IMR-90 (cell line): ENCODE measurements around the gene MIEF1. TPM values are rescaled to one million over a fixed set of nuclear protein-coding genes. Genes with fewer than 3 reads are reported as not detected.

Experiments
- ATAC-seq: fragments of 200-7000 bp; cut with Tn5 transposase; 2 replicates; pipeline ENCODE4 v1.9.1; 2020; ENCODE audit warnings: low read depth, mild to moderate bottlenecking, moderate library complexity
- BruUV-seq: library from RNA; stranded (reverse); fragments of 400-500 nt; replicated peaks from 2 replicates; lab custom pipeline; 2021; lab: Mats Ljungman, UMichigan
- CTCF ChIA-PET: fragments of 300-600 bp; formaldehyde crosslinking; extraction: SDS; loops from one replicate; lab custom pipeline; 2021; ENCODE audit warnings: antibody characterized with exemption; lab: Yijun Ruan, JAX
- POLR2A ChIA-PET: fragments of 300-600 bp; sonication (Branson Sonifier 250); formaldehyde crosslinking; loops from one replicate; lab custom pipeline; 2022; ENCODE audit warnings: antibody characterized with exemption; ENCODE audit not compliant: unreplicated experiment; lab: Charles Lee
- DNase-seq: peaks from one replicate; pipeline ENCODE4 v3.0.0; 2013
- H2AFZ ChIP-seq: replicated peaks from 2 replicates; pipeline ENCODE3; 2013; ENCODE audit warnings: low read length, mild to moderate bottlenecking; ENCODE audit not compliant: poor library complexity
- H2AK5ac ChIP-seq: 2 replicates; pipeline ENCODE4 v1.6.1; 2013; ENCODE audit warnings: low read depth, low read length, inconsistent platforms
- H2AK9ac ChIP-seq: replicated peaks from 2 replicates; pipeline ENCODE3; 2013; ENCODE audit warnings: mild to moderate bottlenecking, low read depth, low read length, moderate library complexity; ENCODE audit not compliant: poor library complexity
- H2BK120ac ChIP-seq: 2 replicates; pipeline ENCODE4 v1.6.1; 2013; ENCODE audit warnings: low read depth, low read length, inconsistent platforms
- H2BK15ac ChIP-seq: 3 replicates; pipeline ENCODE4 v1.6.1; 2013; ENCODE audit warnings: low read depth, low read length, inconsistent platforms
- H2BK20ac ChIP-seq: 2 replicates; pipeline ENCODE4 v1.6.1; 2013; ENCODE audit warnings: low read depth, mild to moderate bottlenecking, inconsistent platforms, low read length, moderate library complexity
- H2BK5ac ChIP-seq: 2 replicates; pipeline ENCODE4 v1.6.1; 2013; ENCODE audit warnings: mild to moderate bottlenecking, low read depth, low read length, inconsistent platforms; ENCODE audit not compliant: poor library complexity, severe bottlenecking
- H3K14ac ChIP-seq: replicated peaks from 2 replicates; pipeline ENCODE4 v1.6.1; 2013; ENCODE audit warnings: low read depth, low read length, inconsistent platforms
- H3K18ac ChIP-seq: 2 replicates; pipeline ENCODE4 v1.6.1; 2013; ENCODE audit warnings: low read depth, low read length, control low read depth
- H3K23ac ChIP-seq: 2 replicates; pipeline ENCODE4 v1.6.1; 2013; ENCODE audit warnings: low read depth, low read length, inconsistent platforms
- H3K27ac ChIP-seq: 2 replicates; pipeline ENCODE4 v1.5.1; 2013; ENCODE audit warnings: mild to moderate bottlenecking, control low read depth, low read length; ENCODE audit not compliant: insufficient read depth
- H3K27me3 ChIP-seq: 2 replicates; pipeline ENCODE4 v1.6.1; 2013; ENCODE audit warnings: low read length; ENCODE audit not compliant: control insufficient read depth, insufficient read depth
- H3K36me3 ChIP-seq: 2 replicates; pipeline ENCODE4 v1.6.1; 2013; ENCODE audit warnings: low read length, mixed read lengths; ENCODE audit not compliant: control insufficient read depth, insufficient read depth
- H3K4ac ChIP-seq: 2 replicates; pipeline ENCODE4 v1.6.1; 2013; ENCODE audit warnings: low read depth, low read length, inconsistent platforms
- H3K4me1 ChIP-seq: 2 replicates; pipeline ENCODE4 v1.6.1; 2013; ENCODE audit warnings: low read length, mixed read lengths; ENCODE audit not compliant: control insufficient read depth, insufficient read depth
- H3K4me2 ChIP-seq: 2 replicates; pipeline ENCODE4 v1.6.1; 2013; ENCODE audit warnings: low read depth, mild to moderate bottlenecking, control low read depth, low read length, moderate library complexity
- H3K4me3 ChIP-seq: 2 replicates; pipeline ENCODE4 v1.5.1; 2013; ENCODE audit warnings: low read depth, mild to moderate bottlenecking, control low read depth, low read length, moderate library complexity; ENCODE audit not compliant: insufficient read depth
- H3K56ac ChIP-seq: 2 replicates; pipeline ENCODE4 v1.6.1; 2013; ENCODE audit warnings: low read length, inconsistent platforms; ENCODE audit not compliant: insufficient read depth; ENCODE audit errors: extremely low read depth
- H3K79me1 ChIP-seq, 2 experiments: 2 replicates each; pipeline ENCODE4 v1.6.1; 2013; ENCODE audit warnings: low read length in 2 of 2, inconsistent platforms in 1 of 2, low read depth in 1 of 2
- H3K9ac ChIP-seq: 2 replicates; pipeline ENCODE4 v1.6.1; 2013; ENCODE audit warnings: low read depth, low read length, control low read depth
- H3K9me1 ChIP-seq: 2 replicates; pipeline ENCODE4 v1.6.1; 2013; ENCODE audit warnings: low read length, inconsistent platforms; ENCODE audit not compliant: insufficient read depth
- H3K9me3 ChIP-seq: 2 replicates; pipeline ENCODE4 v1.6.1; 2013; ENCODE audit warnings: low read length; ENCODE audit not compliant: control insufficient read depth, insufficient read depth
- H4K20me1 ChIP-seq: 2 replicates; pipeline ENCODE4 v1.6.1; 2013; ENCODE audit warnings: low read length, inconsistent platforms; ENCODE audit not compliant: insufficient read depth
- H4K5ac ChIP-seq: 2 replicates; pipeline ENCODE4 v1.6.1; 2013; ENCODE audit warnings: mild to moderate bottlenecking, low read depth, low read length, control low read depth
- H4K8ac ChIP-seq, 2 experiments: 2 replicates each; pipeline ENCODE4 v1.6.1; 2013; ENCODE audit warnings: low read depth in 2 of 2, low read length in 2 of 2, control low read depth in 1 of 2, inconsistent platforms in 1 of 2
- H4K91ac ChIP-seq: 2 replicates; pipeline ENCODE4 v1.6.1; 2013; ENCODE audit warnings: low read depth, low read length, inconsistent platforms; ENCODE audit not compliant: insufficient read depth
- BHLHE40 ChIP-seq: fragments of 150-350 bp; IDR thresholded peaks from 2 replicates; pipeline ENCODE4 v1.6.1; 2016; ENCODE audit warnings: mild to moderate bottlenecking, low read depth, low read length
- CEBPB ChIP-seq: IDR thresholded peaks from 2 replicates; pipeline ENCODE4 v1.6.1; 2012; ENCODE audit warnings: low read depth, low read length, improper control_type of control experiment
- CHD1 ChIP-seq: IDR thresholded peaks from 2 replicates; pipeline ENCODE4 v1.6.1; 2012; ENCODE audit warnings: low read depth, low read length, improper control_type of control experiment
- CTCF ChIP-seq: conservative IDR thresholded peaks from 2 replicates; pipeline ENCODE4 v1.5.1; 2012; ENCODE audit warnings: mild to moderate bottlenecking, low read depth, low read length, improper control_type of control experiment
- FOS ChIP-seq: fragments of 150-350 bp; IDR thresholded peaks from 2 replicates; pipeline ENCODE4 v1.6.1; 2016; ENCODE audit warnings: low read depth, low read length
- MAFK ChIP-seq: IDR thresholded peaks from 2 replicates; pipeline ENCODE4 v1.6.1; 2012; ENCODE audit warnings: low read depth, low read length, improper control_type of control experiment
- MAZ ChIP-seq: IDR thresholded peaks from 2 replicates; pipeline ENCODE4 v1.6.1; 2012; ENCODE audit warnings: low read depth, mild to moderate bottlenecking, low read length, improper control_type of control experiment, moderate library complexity, borderline replicate concordance
- MXI1 ChIP-seq: IDR thresholded peaks from 2 replicates; pipeline ENCODE4 v1.6.1; 2012; ENCODE audit warnings: low read depth, mild to moderate bottlenecking, low read length, moderate library complexity, borderline replicate concordance
- NFE2L2 ChIP-seq: fragments of 150-350 bp; IDR thresholded peaks from 2 replicates; pipeline ENCODE4 v1.6.1; 2016; ENCODE audit warnings: low read depth, mild to moderate bottlenecking, low read length
- POLR2A ChIP-seq: IDR thresholded peaks from 2 replicates; pipeline ENCODE4 v1.6.1; 2012; ENCODE audit warnings: mild to moderate bottlenecking, low read depth, low read length
- RAD21 ChIP-seq: IDR thresholded peaks from 2 replicates; pipeline ENCODE4 v1.6.1; 2012; ENCODE audit warnings: low read length, improper control_type of control experiment
- RCOR1 ChIP-seq: IDR thresholded peaks from 2 replicates; pipeline ENCODE4 v1.6.1; 2012; ENCODE audit warnings: mild to moderate bottlenecking, low read length, improper control_type of control experiment; ENCODE audit not compliant: insufficient replicate concordance
- RFX5 ChIP-seq: IDR thresholded peaks from 2 replicates; pipeline ENCODE4 v1.8.0; 2012; ENCODE audit warnings: low read depth, mild to moderate bottlenecking, low read length, moderate library complexity
- SMC3 ChIP-seq: fragments of 150-350 bp; IDR thresholded peaks from 2 replicates; pipeline ENCODE4 v1.6.1; 2016; ENCODE audit warnings: low read depth, mild to moderate bottlenecking, antibody characterized with exemption, low read length, moderate library complexity
- WGBS, 2 experiments: methylation state at CpG; one replicate each; pipeline versions ENCODE4 v1.1.5 to v1.1.7; 2013; ENCODE audit warnings: missing lambda C conversion rate in 2 of 2; ENCODE audit not compliant: insufficient read length in 1 of 2; ENCODE audit errors: extremely low coverage in 2 of 2; 5-methylcytosine and 5-hydroxymethylcytosine counted together
- dilution Hi-C: fragments of 300-500 bp; cut with HindIII; formaldehyde crosslinking; loops from one replicate; pipeline ENCODE4 v1.14.3; 2018; ENCODE audit warnings: low sequenced_read_pairs; ENCODE audit not compliant: unreplicated experiment
- in situ Hi-C: fragments of 300-500 bp; cut with MboI; formaldehyde crosslinking; loops from 3 replicates; pipeline ENCODE4 v1.14.3; 2019; ENCODE audit warnings: low sequenced_read_pairs, inconsistent platforms, mixed read lengths
- intact Hi-C: fragments of 100-400 bp; cut with micrococcal nuclease; formaldehyde crosslinking; loops from 2 replicates; pipeline ENCODE4 v1.10.0; 2022
- polyA plus RNA-seq, 3 experiments: library from polyadenylated mRNA; depleted of rRNA; stranded (reverse); fragments of >200 nt; gene quantifications; 2 replicates each; pipeline ENCODE4 v1.2.3, GENCODE V29; 2012; ENCODE audit warnings: low replicate concordance in 1 of 3
- total RNA-seq: library from RNA; depleted of rRNA; stranded (reverse); fragments of >200 nt; gene quantifications from 2 replicates; pipeline ENCODE4 v1.2.3, GENCODE V29; 2012
- TF ChIP-seq, protein P1 (sequence below): fragments of 150-350 bp; IDR thresholded peaks from 2 replicates; pipeline ENCODE4 v1.6.1; 2017; ENCODE audit warnings: mild to moderate bottlenecking, antibody characterized with exemption, low read length, low read depth

MIEF1 gene
- total and polyA plus RNA-seq, 2 of the 4 experiments (the other 2 are of a cell fraction) = 9.7 to 16.9 TPM

DNA sequence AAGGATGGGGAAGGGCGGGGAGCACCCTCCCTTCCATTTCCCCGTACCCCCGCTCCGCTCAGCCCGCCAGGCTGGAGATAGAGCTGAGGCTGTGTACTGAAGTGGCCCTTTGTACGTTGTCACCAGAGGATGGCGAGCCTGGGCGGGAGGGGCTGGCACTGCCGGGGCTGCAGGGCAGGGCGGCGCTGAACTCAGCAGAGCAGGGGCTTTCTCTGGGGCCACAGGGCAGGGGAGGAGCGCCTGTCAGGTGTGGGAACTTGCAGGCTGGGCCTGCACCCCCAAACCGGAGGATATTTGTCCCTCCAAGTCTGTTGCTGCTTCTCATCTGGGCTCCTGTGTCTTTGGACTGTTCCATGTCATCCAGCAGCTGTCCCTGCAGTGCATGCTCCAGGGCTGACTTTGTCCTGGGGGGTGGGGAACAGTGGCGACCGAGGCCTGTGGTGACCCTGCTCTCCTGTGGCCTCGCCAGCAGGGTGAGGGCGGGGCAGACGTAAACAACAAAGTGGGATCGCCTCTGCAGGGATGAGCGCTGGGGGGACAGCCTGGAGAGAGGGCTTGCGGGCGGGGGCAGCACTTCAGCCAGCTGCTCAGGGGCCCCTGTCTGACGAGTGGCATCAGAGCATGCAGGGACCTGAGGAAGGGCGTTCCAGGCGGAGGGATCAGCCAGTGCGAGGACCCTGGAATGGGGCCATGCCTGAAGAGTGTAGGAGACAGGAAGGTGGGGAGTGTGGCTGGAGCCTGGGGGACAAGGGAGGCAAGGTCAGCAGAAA lies 32.2 kb upstream of the MIEF1 start:
- H3K14ac ChIP-seq = no peak overlapping the region
- H3K4me3 ChIP-seq = no peak overlapping the region
- H3K9me1 ChIP-seq = peaks cover 16% of the 10 kb centered on the region
- H2BK20ac ChIP-seq = peak overlapping the region; percentile 70
- ChIA-PET POLR2A (no interaction called here), CTCF (interaction anchor here (0.8 kb wide), 1 partner anchor 24 kb away, joined by 3 read pairs; no protein-coding TSS in a partner anchor)
- dilution Hi-C loops (no loop called here), intact Hi-C loops (no loop called here), in situ Hi-C loops (no loop called here)
- H3K27ac ChIP-seq = no peak overlapping the region
- no peak overlapping the region for H3K56ac ChIP-seq
- H2AK9ac ChIP-seq = peak overlapping the region; percentile 57
- H4K91ac ChIP-seq = peak overlapping the region; percentile 96
- 79% methylated on average over 7 of the region's 26 CpGs; no CpG with 5 or more reads in 1 of the 2 experiments for WGBS, 2 experiments
- H3K23ac ChIP-seq = no peak overlapping the region; the same call in 1 of the 2 replicates
- H3K27me3 ChIP-seq = no peaks in the 10 kb centered on the region; the same call in 1 of the 2 replicates
- H3K4me2 ChIP-seq = no peak overlapping the region
- no peak overlapping the region for H2BK5ac ChIP-seq
- H3K4me1 ChIP-seq = peaks cover 33% of the 10 kb centered on the region
- H3K36me3 ChIP-seq = no peaks in the 10 kb centered on the region
- peak overlapping the region; percentile 95 for H2BK120ac ChIP-seq
- H2AFZ ChIP-seq = peak overlapping the region; percentile 28
- no TSS peak for BruUV-seq
- no peak overlapping the region for H4K5ac ChIP-seq
- ATAC-seq (no peak), DNase-seq (no peak)
- no peaks in the 10 kb centered on the region for H4K20me1 ChIP-seq
- H2AK5ac ChIP-seq = peak overlapping the region; percentile 13; the same call in 1 of the 2 replicates
- TF ChIP-seq SMC3 (no peak), RFX5 (no peak), POLR2A (no peak), NFE2L2 (no peak), BHLHE40 (no peak), CEBPB (no peak), MAZ (no peak), RAD21 (no peak), MXI1 (no peak), RCOR1 (no peak), CHD1 (no peak), FOS (no peak), MAFK (no peak), CTCF (no peak)
- TF ChIP-seq, protein P1, sequence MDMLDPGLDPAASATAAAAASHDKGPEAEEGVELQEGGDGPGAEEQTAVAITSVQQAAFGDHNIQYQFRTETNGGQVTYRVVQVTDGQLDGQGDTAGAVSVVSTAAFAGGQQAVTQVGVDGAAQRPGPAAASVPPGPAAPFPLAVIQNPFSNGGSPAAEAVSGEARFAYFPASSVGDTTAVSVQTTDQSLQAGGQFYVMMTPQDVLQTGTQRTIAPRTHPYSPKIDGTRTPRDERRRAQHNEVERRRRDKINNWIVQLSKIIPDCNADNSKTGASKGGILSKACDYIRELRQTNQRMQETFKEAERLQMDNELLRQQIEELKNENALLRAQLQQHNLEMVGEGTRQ = no peak
- H3K9me3 ChIP-seq = no peaks in the 10 kb centered on the region
- H2BK15ac ChIP-seq = 0 out of 3 replicates have a peak overlapping the region, but pooled peaks have one; percentile 44
- peak overlapping the region; percentile 96 for H3K4ac ChIP-seq
- H3K79me1 ChIP-seq = no peaks in the 10 kb centered on the region
- H3K9ac ChIP-seq = no peak overlapping the region
- H3K18ac ChIP-seq = no peak overlapping the region
- peak overlapping the region in 1 of 2 experiments; percentile 6; a peak in 2 of 4 replicates for H4K8ac ChIP-seq
